ENCODE measurements around the gene ANO2. TPM values are rescaled to one million over a fixed set of nuclear protein-coding genes. Genes with fewer than 3 reads are reported as not detected.

The ANO2 gene
- total RNA-seq, 1 experiment from 2014 or later: not detected

- Histone ChIP-seq H3K27me3 (ENCODE audit: low read length) (0 out of 2 replicates have a peak, but pooled peaks cover 6% of the 10 kb centered on the region), H3K36me3 (ENCODE audit: low read depth, low read length) (no peaks in the 10 kb centered on the region), H3K79me2 (ENCODE audit: low read length) (no peaks in the 10 kb centered on the region), H3K9ac (ENCODE audit: low read length) (no peak overlapping the region), H3K4me1 (ENCODE audit: insufficient read depth, low read length) (no peaks in the 10 kb centered on the region), H4K20me1 (ENCODE audit: low read length) (no peaks in the 10 kb centered on the region), H3K4me3 (ENCODE audit: low read length) (no peak overlapping the region), H3K27ac (ENCODE audit: low read length) (no peak overlapping the region), H3F3A (ENCODE audit: low read length, unreplicated experiment) (no peaks in the 10 kb centered on the region), H3K9me3 (ENCODE audit: low read length) (no peaks in the 10 kb centered on the region), H2AFZ (ENCODE audit: low read length) (no peak overlapping the region), H3K9me2 (replicated peaks; ENCODE audit: low read length) (no peaks in the 10 kb centered on the region), H3K4me2 (ENCODE audit: low read length) (no peak overlapping the region)
- CTCF ChIA-PET: no interaction called here
- no peak for ATAC-seq
- BruUV-seq (replicated peaks): no TSS peak
- TF ChIP-seq CTCF (conservative IDR thresholded peaks at IDR 0.05; ENCODE audit: low read depth, low read length) (no peak), EZH2phosphoT487 (IDR thresholded peaks at IDR 0.05; ENCODE audit: borderline replicate concordance, low read length) (no peak)
- POLR2A ChIA-PET (ENCODE audit: unreplicated experiment): no interaction called here
- intact Hi-C loops (cut with micrococcal nuclease): no loop called here
- DNase-seq: peak; percentile 15
Observed at GRCh38 chr12:5586201-5586600, 358.9 kb downstream of the ANO2 start.

DNA sequence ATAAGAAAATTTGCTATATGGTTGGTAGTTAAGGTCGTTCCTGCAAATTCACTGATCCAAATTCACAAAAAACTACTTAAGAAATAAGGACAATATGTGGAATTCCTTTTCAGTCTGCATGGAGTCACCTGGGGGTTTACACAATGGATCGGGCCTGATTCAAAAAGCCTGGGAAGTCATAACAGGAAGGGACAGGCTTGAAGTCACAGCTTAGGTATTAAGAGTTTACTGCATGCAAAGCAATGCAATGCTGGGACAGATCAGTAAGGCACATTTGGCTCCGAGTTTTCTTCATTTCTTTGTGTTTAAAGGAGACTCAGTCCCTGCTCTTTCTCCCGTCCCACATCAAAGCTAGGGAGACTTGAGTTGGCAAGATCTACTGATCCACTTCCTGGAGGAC is 359.9 kb downstream of the ANO2 start:
- Histone ChIP-seq H3F3A (ENCODE audit: low read length, unreplicated experiment) (no peaks in the 10 kb centered on the region), H3K27me3 (ENCODE audit: low read length) (0 out of 2 replicates have a peak, but pooled peaks cover 6% of the 10 kb centered on the region), H3K9me2 (replicated peaks; ENCODE audit: low read length) (no peaks in the 10 kb centered on the region), H3K9ac (ENCODE audit: low read length) (no peak overlapping the region), H3K4me3 (ENCODE audit: low read length) (no peak overlapping the region), H3K36me3 (ENCODE audit: low read depth, low read length) (no peaks in the 10 kb centered on the region), H2AFZ (ENCODE audit: low read length) (no peak overlapping the region), H3K4me2 (ENCODE audit: low read length) (no peak overlapping the region), H3K27ac (ENCODE audit: low read length) (no peak overlapping the region), H4K20me1 (ENCODE audit: low read length) (no peaks in the 10 kb centered on the region), H3K79me2 (ENCODE audit: low read length) (no peaks in the 10 kb centered on the region), H3K9me3 (ENCODE audit: low read length) (no peaks in the 10 kb centered on the region), H3K4me1 (ENCODE audit: insufficient read depth, low read length) (no peaks in the 10 kb centered on the region)
- ATAC-seq (no peak), DNase-seq (no peak)
- ChIA-PET CTCF (no interaction called here), POLR2A (ENCODE audit: unreplicated experiment) (no interaction called here)
- intact Hi-C loops (cut with micrococcal nuclease): no loop called here
- BruUV-seq (replicated peaks): no TSS peak
- no peak for TF ChIP-seq EZH2 (IDR thresholded peaks at IDR 0.05; ENCODE audit: low read length, unreplicated experiment)
- no peak for TF ChIP-seq CTCF (conservative IDR thresholded peaks at IDR 0.05; ENCODE audit: low read depth, low read length)
- TF ChIP-seq EZH2phosphoT487 (IDR thresholded peaks at IDR 0.05; ENCODE audit: borderline replicate concordance, low read length): no peak

GRCh38 chr12:5584412-5585175 is 360.5 kb downstream of the ANO2 start:
- BruUV-seq (replicated peaks): no TSS peak
- Histone ChIP-seq H3K27me3 (ENCODE audit: low read length) (0 out of 2 replicates have a peak, but pooled peaks cover 6% of the 10 kb centered on the region), H3K9me3 (ENCODE audit: low read length) (no peaks in the 10 kb centered on the region), H3K9ac (ENCODE audit: low read length) (no peak overlapping the region), H3K4me3 (ENCODE audit: low read length) (no peak overlapping the region), H3F3A (ENCODE audit: low read length, unreplicated experiment) (no peaks in the 10 kb centered on the region), H2AFZ (ENCODE audit: low read length) (no peak overlapping the region), H3K27ac (ENCODE audit: low read length) (no peak overlapping the region), H3K4me1 (ENCODE audit: insufficient read depth, low read length) (no peaks in the 10 kb centered on the region), H3K4me2 (ENCODE audit: low read length) (no peak overlapping the region), H4K20me1 (ENCODE audit: low read length) (no peaks in the 10 kb centered on the region), H3K9me2 (replicated peaks; ENCODE audit: low read length) (no peaks in the 10 kb centered on the region), H3K36me3 (ENCODE audit: low read depth, low read length) (no peaks in the 10 kb centered on the region), H3K79me2 (ENCODE audit: low read length) (no peaks in the 10 kb centered on the region)
- intact Hi-C loops (cut with micrococcal nuclease): no loop called here
- ATAC-seq (no peak), DNase-seq (no peak)
- POLR2A ChIA-PET (ENCODE audit: unreplicated experiment): no interaction called here
- CTCF ChIA-PET: no interaction called here
- TF ChIP-seq EZH2 (IDR thresholded peaks at IDR 0.05; ENCODE audit: low read length, unreplicated experiment): no peak
- TF ChIP-seq CTCF (conservative IDR thresholded peaks at IDR 0.05; ENCODE audit: low read depth, low read length): no peak
- no peak for TF ChIP-seq EZH2phosphoT487 (IDR thresholded peaks at IDR 0.05; ENCODE audit: borderline replicate concordance, low read length)
